Neural cell (in vitro differentiated cells): Measurements from ENCODE around the gene SNX33. TPM values are rescaled to one million over a fixed set of nuclear protein-coding genes. Genes with fewer than 3 reads are reported as not detected.

Experiments
- H2AFZ ChIP-seq: fragments of 200-600, 300-800 bp; sonication (generic), shearing (Covaris generic); 2 replicates; pipeline ENCODE4 v1.6.0; 2014; ENCODE audit warnings: low read depth, mild to moderate bottlenecking, antibody characterized with exemption, low read length, moderate library complexity
- H3F3A ChIP-seq: fragments of 200-600 bp; shearing (Covaris generic); 2 replicates; pipeline ENCODE4 v1.6.1; 2016; ENCODE audit warnings: mild to moderate bottlenecking, moderate library complexity, mixed read lengths, antibody characterized with exemption, low read length; ENCODE audit not compliant: insufficient read depth, poor library complexity, severe bottlenecking
- H3K27ac ChIP-seq: fragments of 200-600, 300-800 bp; sonication (generic), shearing (Covaris generic); 2 replicates; pipeline ENCODE4 v1.5.1; 2014; ENCODE audit warnings: mild to moderate bottlenecking, low read length, moderate library complexity
- H3K27me3 ChIP-seq: fragments of 300-800, 200-600 bp; sonication (generic), shearing (Covaris generic); 2 replicates; pipeline ENCODE4 v1.6.0; 2014; ENCODE audit warnings: mild to moderate bottlenecking, low read depth, low read length, moderate library complexity; ENCODE audit not compliant: insufficient read depth
- H3K36me3 ChIP-seq: fragments of 300-800, 200-600 bp; sonication (generic), shearing (Covaris generic); 2 replicates; pipeline ENCODE4 v1.5.1; 2014; ENCODE audit warnings: mild to moderate bottlenecking, antibody characterized with exemption, low read length, moderate library complexity; ENCODE audit not compliant: insufficient read depth
- H3K4me2 ChIP-seq: fragments of 300-800, 200-600 bp; sonication (generic), shearing (Covaris generic); 2 replicates; pipeline ENCODE4 v1.6.0; 2014; ENCODE audit warnings: mild to moderate bottlenecking, low read length
- H3K4me3 ChIP-seq: fragments of 300-800, 200-600 bp; sonication (generic), shearing (Covaris generic); 2 replicates; pipeline ENCODE4 v1.5.1; 2014; ENCODE audit warnings: mild to moderate bottlenecking, low read length, moderate library complexity
- H3K79me2 ChIP-seq: fragments of 200-600 bp; shearing (Covaris generic); replicated peaks from 2 replicates; pipeline ENCODE4 v1.6.0; 2014; ENCODE audit warnings: mild to moderate bottlenecking, low read length, moderate library complexity; ENCODE audit not compliant: insufficient read depth
- H3K9ac ChIP-seq: fragments of 300-800, 200-600 bp; sonication (generic), shearing (Covaris generic); 2 replicates; pipeline ENCODE4 v1.6.1; 2016; ENCODE audit warnings: mild to moderate bottlenecking, low read length, mixed read lengths
- H3K9me2 ChIP-seq: fragments of 200-600 bp; shearing (Covaris generic); 2 replicates; pipeline ENCODE4 v1.6.1; 2016; ENCODE audit warnings: mild to moderate bottlenecking, low read length, mixed read lengths; ENCODE audit not compliant: insufficient read depth
- H3K9me3 ChIP-seq: fragments of 200-600, 300-800 bp; sonication (generic), shearing (Covaris generic); 2 replicates; pipeline ENCODE4 v1.6.1; 2016; ENCODE audit warnings: mild to moderate bottlenecking, mixed run types, low read length, moderate library complexity, mixed read lengths
- H4K20me1 ChIP-seq: fragments of 200-600 bp; shearing (Covaris generic); 2 replicates; pipeline ENCODE4 v1.6.1; 2016; ENCODE audit warnings: mild to moderate bottlenecking, mixed run types; ENCODE audit not compliant: insufficient read depth
- CTCF ChIP-seq: fragments of 450-650 bp; IDR thresholded peaks from 2 replicates; pipeline ENCODE4 v1.5.1; 2014; ENCODE audit warnings: antibody characterized with exemption, mild to moderate bottlenecking, moderate library complexity; ENCODE audit not compliant: poor library complexity, severe bottlenecking
- EP300 ChIP-seq: fragments of 450-650 bp; conservative IDR thresholded peaks from 2 replicates; pipeline ENCODE4 v1.6.1; 2014; ENCODE audit warnings: antibody characterized with exemption, mild to moderate bottlenecking, moderate library complexity; ENCODE audit not compliant: poor library complexity, severe bottlenecking
- EZH2 ChIP-seq: fragments of 200-600, 300-800 bp; shearing (Covaris generic), sonication (generic); IDR thresholded peaks from 2 replicates; pipeline ENCODE4 v1.6.1; 2014; ENCODE audit warnings: antibody characterized with exemption, low read length, borderline replicate concordance, mild to moderate bottlenecking; ENCODE audit not compliant: insufficient read depth, poor library complexity, severe bottlenecking
- MXI1 ChIP-seq: fragments of 450-650 bp; conservative IDR thresholded peaks from 2 replicates; pipeline ENCODE4 v1.6.1; 2014; ENCODE audit warnings: antibody characterized with exemption, mild to moderate bottlenecking; ENCODE audit not compliant: poor library complexity, severe bottlenecking
- POLR2AphosphoS5 ChIP-seq: IDR thresholded peaks from 2 replicates; pipeline ENCODE4 v1.6.1; 2012
- RAD21 ChIP-seq: fragments of 450-650 bp; conservative IDR thresholded peaks from 2 replicates; pipeline ENCODE4 v1.6.1; 2014; ENCODE audit warnings: antibody characterized with exemption, mild to moderate bottlenecking, moderate library complexity
- REST ChIP-seq: IDR thresholded peaks from 2 replicates; pipeline ENCODE4 v1.6.1; 2012; ENCODE audit warnings: borderline replicate concordance
- SMC3 ChIP-seq: fragments of 450-650 bp; conservative IDR thresholded peaks from 2 replicates; pipeline ENCODE4 v1.6.1; 2014; ENCODE audit warnings: antibody characterized with exemption, mild to moderate bottlenecking, moderate library complexity; ENCODE audit not compliant: poor library complexity
- TAF1 ChIP-seq: IDR thresholded peaks from 2 replicates; pipeline ENCODE4 v1.6.1; 2012; ENCODE audit warnings: low read depth
- polyA plus RNA-seq: library from polyadenylated mRNA; depleted of rRNA; stranded (reverse); fragments of >200 nt; gene quantifications from 2 replicates; pipeline ENCODE4 v1.2.3, GENCODE V29; 2014

The SNX33 gene
- polyA plus RNA-seq, 1 donor from 2014 or later, result 0.14 TPM

GRCh38 chr15:75639709-75640482, 7.8 kb upstream of the SNX33 start, which contains the start of gene IMP3:
TSS of gene IMP3 (minus strand) at chr15:75640224. CDS start at chr15:75640168, 56 bp downstream.
- H3K27me3 ChIP-seq, result no peaks in the 10 kb centered on the region
- H4K20me1 ChIP-seq, result no peaks in the 10 kb centered on the region
- TF ChIP-seq POLR2AphosphoS5 (peak; percentile 88), TAF1 (peak; percentile 90), EP300 (peak; percentile 44), SMC3 (peak; percentile 34), RAD21 (no peak), REST (peak; percentile 94), CTCF (no peak), EZH2 (no peak), MXI1 (peak; percentile 98)
- peak within 1 kb of the TSS; percentile 95 for H3K4me2 ChIP-seq
- peak within 1 kb of the TSS; percentile 84 for H3K4me3 ChIP-seq
- no peaks in the 10 kb centered on the region for H3K36me3 ChIP-seq
- no peaks in the 10 kb centered on the region for H3F3A ChIP-seq
- H3K27ac ChIP-seq, result peak within 1 kb of the TSS; percentile 88
- peak within 1 kb of the TSS; percentile 91 for H2AFZ ChIP-seq
- no peaks in the 10 kb centered on the region for H3K9me2 ChIP-seq
- no peaks in the 10 kb centered on the region for H3K9me3 ChIP-seq
- H3K79me2 ChIP-seq, result peaks cover 25% of the 10 kb centered on the region
- peak within 1 kb of the TSS; percentile 85 for H3K9ac ChIP-seq

- H3K4me3 ChIP-seq, result peak overlapping the region; percentile 84
- no peak for TF ChIP-seq REST
- no peak for TF ChIP-seq EZH2
- TF ChIP-seq EP300, result no peak
- no peak for TF ChIP-seq POLR2AphosphoS5
- TF ChIP-seq SMC3, result peak; percentile 32
- no peak for TF ChIP-seq TAF1
- TF ChIP-seq CTCF, result peak; percentile 61
- peak; percentile 58 for TF ChIP-seq RAD21
- TF ChIP-seq MXI1, result no peak
- H2AFZ ChIP-seq, result peak overlapping the region; percentile 83
- H3K79me2 ChIP-seq, result peaks cover 25% of the 10 kb centered on the region
- H3K9me2 ChIP-seq, result no peaks in the 10 kb centered on the region
- H3K9ac ChIP-seq, result peak overlapping the region; percentile 85
- H3K27ac ChIP-seq, result peak overlapping the region; percentile 88
- peak overlapping the region; percentile 82 for H3K4me2 ChIP-seq
- H3K36me3 ChIP-seq, result no peaks in the 10 kb centered on the region
- H3F3A ChIP-seq, result no peaks in the 10 kb centered on the region
- H4K20me1 ChIP-seq, result no peaks in the 10 kb centered on the region
- H3K9me3 ChIP-seq, result no peaks in the 10 kb centered on the region
- H3K27me3 ChIP-seq, result no peaks in the 10 kb centered on the region
Observed at GRCh38 chr15:75640483-75641178, 7.1 kb upstream of the SNX33 start.
